Stimulated activated memory B cell treated with anti-CD40 and anti-IgM and Interleukin-4, amounts not matched to agents 10 μg/mL and 1 μg/mL and 100 μg/mL, for 72 hours (primary cell): Measurements from ENCODE around the gene PRTN3.
"Not testable (repeated sequence)": the region's sequence is repeated elsewhere in the genome, so short reads cannot be mapped to it uniquely, and the experiment has no call there.

Experiments
- ATAC-seq: fragments of 150-1000 bp; cut with Tn5 transposase; 2 replicates; pipeline ENCODE4 v1.10.0; 2021
- H3K27ac Mint-ChIP-seq: one replicate; pipeline ENCODE4 v1.8.0; 2022; ENCODE audit warnings: mild to moderate bottlenecking, mixed read lengths
- H3K27me3 Mint-ChIP-seq: one replicate; pipeline ENCODE4 v1.8.0; 2022; ENCODE audit warnings: mixed read lengths
- H3K36me3 Mint-ChIP-seq: one replicate; pipeline ENCODE4 v1.8.0; 2022; ENCODE audit warnings: mixed read lengths
- H3K4me1 Mint-ChIP-seq: one replicate; pipeline ENCODE4 v1.8.0; 2022; ENCODE audit warnings: mixed read lengths
- H3K4me3 Mint-ChIP-seq: one replicate; pipeline ENCODE4 v1.8.0; 2022; ENCODE audit warnings: mild to moderate bottlenecking, moderate library complexity, mixed read lengths
- H3K9me3 Mint-ChIP-seq: one replicate; pipeline ENCODE4 v1.8.0; 2022; ENCODE audit warnings: mixed read lengths

The PRTN3 gene

GRCh38 chr19:844546-844971 lies 3.8 kb downstream of the PRTN3 start:
- no peak overlapping the region for H3K27ac Mint-ChIP-seq
- no peak for ATAC-seq
- peaks cover 3% of the 10 kb centered on the region for H3K9me3 Mint-ChIP-seq
- no peak overlapping the region for H3K4me3 Mint-ChIP-seq
- peaks cover 84% of the 10 kb centered on the region for H3K27me3 Mint-ChIP-seq
- H3K36me3 Mint-ChIP-seq = peaks cover 5% of the 10 kb centered on the region
- peaks cover 26% of the 10 kb centered on the region for H3K4me1 Mint-ChIP-seq

- H3K4me1 Mint-ChIP-seq = peaks cover 26% of the 10 kb centered on the region
- H3K27me3 Mint-ChIP-seq = peaks cover 91% of the 10 kb centered on the region
- ATAC-seq = no peak
- H3K9me3 Mint-ChIP-seq = peaks cover 3% of the 10 kb centered on the region
- no peak overlapping the region for H3K4me3 Mint-ChIP-seq
- H3K36me3 Mint-ChIP-seq = peaks cover 5% of the 10 kb centered on the region
- no peak overlapping the region for H3K27ac Mint-ChIP-seq
Measured at GRCh38 chr19:845707-846521, 5.1 kb downstream of the PRTN3 start.

- peaks cover 5% of the 10 kb centered on the region for H3K36me3 Mint-ChIP-seq
Measured at GRCh38 chr19:848386-848921, 7.7 kb downstream of the PRTN3 start.

GRCh38 chr19:849195-849594 lies 8.4 kb downstream of the PRTN3 start:
- H3K36me3 Mint-ChIP-seq, H3K27ac Mint-ChIP-seq, H3K9me3 Mint-ChIP-seq, ATAC-seq, H3K4me3 Mint-ChIP-seq: not testable (repeated sequence)
- H3K4me1 Mint-ChIP-seq = peaks cover 21% of the 10 kb centered on the region
- H3K27me3 Mint-ChIP-seq = peaks cover 79% of the 10 kb centered on the region

More at GRCh38 chr19:848386-848921, 7.7 kb downstream of the PRTN3 start:
- H3K9me3 Mint-ChIP-seq = no peaks in the 10 kb centered on the region
- no peak for ATAC-seq
- H3K4me1 Mint-ChIP-seq = peaks cover 21% of the 10 kb centered on the region
- no peak overlapping the region for H3K4me3 Mint-ChIP-seq
- no peak overlapping the region for H3K27ac Mint-ChIP-seq
- peaks cover 84% of the 10 kb centered on the region for H3K27me3 Mint-ChIP-seq

- no peaks in the 10 kb centered on the region for H3K36me3 Mint-ChIP-seq
- peaks cover 12% of the 10 kb centered on the region for H3K4me1 Mint-ChIP-seq
- no peaks in the 10 kb centered on the region for H3K9me3 Mint-ChIP-seq
- H3K27ac Mint-ChIP-seq = no peak overlapping the region
- ATAC-seq = no peak
- H3K4me3 Mint-ChIP-seq = no peak overlapping the region
- H3K27me3 Mint-ChIP-seq = peaks cover 67% of the 10 kb centered on the region
Measured at GRCh38 chr19:850221-850978, 9.6 kb downstream of the PRTN3 start.

- no peak overlapping the region for H3K4me3 Mint-ChIP-seq
- H3K4me1 Mint-ChIP-seq = peaks cover 7% of the 10 kb centered on the region
- H3K27ac Mint-ChIP-seq = no peak overlapping the region
- H3K27me3 Mint-ChIP-seq = peaks cover 61% of the 10 kb centered on the region
- no peaks in the 10 kb centered on the region for H3K9me3 Mint-ChIP-seq
- no peaks in the 10 kb centered on the region for H3K36me3 Mint-ChIP-seq
- ATAC-seq = no peak
Measured at GRCh38 chr19:850979-851335, 10.2 kb downstream of the PRTN3 start.

GRCh38 chr19:852136-853013 lies 11.6 kb downstream of the PRTN3 start, which contains the start of gene ELANE:
ELANE (plus strand) TSS chr19:852303; CDS start chr19:852329, 26 bp downstream.
- Mint-ChIP-seq H3K4me1 (peaks cover 7% of the 10 kb centered on the region), H3K4me3 (no peak within 1 kb of the TSS), H3K9me3 (no peaks in the 10 kb centered on the region), H3K27ac (no peak within 1 kb of the TSS), H3K36me3 (no peaks in the 10 kb centered on the region), H3K27me3 (peaks cover 49% of the 10 kb centered on the region)
- peak; percentile 41 for ATAC-seq

GRCh38 chr19:853014-853585 lies 12.3 kb downstream of the PRTN3 start:
- peaks cover 49% of the 10 kb centered on the region for H3K27me3 Mint-ChIP-seq
- peaks cover 10% of the 10 kb centered on the region for H3K4me1 Mint-ChIP-seq

GRCh38 chr19:853614-854220 lies 12.9 kb downstream of the PRTN3 start:
- not testable (repeated sequence) for H3K36me3 Mint-ChIP-seq, H3K4me3 Mint-ChIP-seq, H3K4me1 Mint-ChIP-seq, H3K9me3 Mint-ChIP-seq, ATAC-seq, H3K27ac Mint-ChIP-seq
- peaks cover 49% of the 10 kb centered on the region for H3K27me3 Mint-ChIP-seq

More at GRCh38 chr19:853014-853585, 12.3 kb downstream of the PRTN3 start:
- no peaks in the 10 kb centered on the region for H3K36me3 Mint-ChIP-seq
- no peak overlapping the region for H3K4me3 Mint-ChIP-seq
- H3K9me3 Mint-ChIP-seq = no peaks in the 10 kb centered on the region
- peak; percentile 64 for ATAC-seq
- H3K27ac Mint-ChIP-seq = no peak overlapping the region

GRCh38 chr19:854549-854948 lies 13.8 kb downstream of the PRTN3 start:
- ATAC-seq = no peak
- Mint-ChIP-seq H3K27ac (no peak overlapping the region), H3K4me3 (no peak overlapping the region), H3K27me3 (peaks cover 41% of the 10 kb centered on the region), H3K36me3 (no peaks in the 10 kb centered on the region), H3K9me3 (no peaks in the 10 kb centered on the region), H3K4me1 (peaks cover 10% of the 10 kb centered on the region)

GRCh38 chr19:855142-855541 lies 14.3 kb downstream of the PRTN3 start:
- Mint-ChIP-seq H3K9me3 (no peaks in the 10 kb centered on the region), H3K27me3 (peaks cover 41% of the 10 kb centered on the region), H3K4me3 (no peak overlapping the region), H3K36me3 (no peaks in the 10 kb centered on the region), H3K4me1 (peaks cover 10% of the 10 kb centered on the region), H3K27ac (no peak overlapping the region)
- no peak for ATAC-seq

- no peak for ATAC-seq
- Mint-ChIP-seq H3K27ac (no peak overlapping the region), H3K27me3 (peaks cover 36% of the 10 kb centered on the region), H3K9me3 (no peaks in the 10 kb centered on the region), H3K36me3 (no peaks in the 10 kb centered on the region), H3K4me3 (no peak overlapping the region), H3K4me1 (peaks cover 10% of the 10 kb centered on the region)
Measured at GRCh38 chr19:855566-856120, 14.8 kb downstream of the PRTN3 start.

GRCh38 chr19:858284-858683 lies 17.5 kb downstream of the PRTN3 start:
- H3K4me1 Mint-ChIP-seq = peaks cover 24% of the 10 kb centered on the region
- no peak for ATAC-seq
- no peaks in the 10 kb centered on the region for H3K9me3 Mint-ChIP-seq
- no peak overlapping the region for H3K4me3 Mint-ChIP-seq
- no peak overlapping the region for H3K27ac Mint-ChIP-seq
- H3K36me3 Mint-ChIP-seq = no peaks in the 10 kb centered on the region
- H3K27me3 Mint-ChIP-seq = peaks cover 21% of the 10 kb centered on the region
